SK-N-SH treated with all-trans-retinoic acid at 6 μM for 48 hours (cell line): ENCODE data around the gene ARHGAP30.

Experiments
- ATAC-seq: fragments of 200-7000 bp; cut with Tn5 transposase; 3 replicates; pipeline ENCODE4 v1.9.1; 2020; ENCODE audit warnings: mild to moderate bottlenecking, moderate library complexity
- BACH2 ChIP-seq: fragments of 250-450 bp; sonication (Bioruptor Pico); IDR thresholded peaks from 2 replicates; pipeline ENCODE4 v1.9.0; 2021; ENCODE audit warnings: mild to moderate bottlenecking, borderline replicate concordance
- CSDC2 ChIP-seq: fragments of 250-450 bp; sonication (Bioruptor Pico); IDR thresholded peaks from 2 replicates; pipeline ENCODE4 v1.5.0; 2020; ENCODE audit warnings: mild to moderate bottlenecking, moderate library complexity
- ESRRG ChIP-seq: fragments of 250-450 bp; sonication (Bioruptor Pico); IDR thresholded peaks from 2 replicates; pipeline ENCODE4 v1.6.1; 2021; ENCODE audit warnings: mild to moderate bottlenecking
- GLIS3 ChIP-seq: fragments of 250-450 bp; sonication (Bioruptor Pico); IDR thresholded peaks from 2 replicates; pipeline ENCODE4 v1.5.0; 2020; ENCODE audit warnings: mild to moderate bottlenecking, moderate library complexity
- ISL1 ChIP-seq: fragments of 250-450 bp; sonication (Bioruptor Pico); IDR thresholded peaks from 2 replicates; pipeline ENCODE4 v2.1.2; 2022; ENCODE audit warnings: mild to moderate bottlenecking, moderate library complexity
- OSR1 ChIP-seq: fragments of 250-450 bp; sonication (Bioruptor Pico); IDR thresholded peaks from 2 replicates; pipeline ENCODE4 v1.8.0; 2022; ENCODE audit warnings: moderate library complexity, mild to moderate bottlenecking, inconsistent platforms
- POU6F1 ChIP-seq: fragments of 250-450 bp; sonication (Bioruptor Pico); IDR thresholded peaks from 2 replicates; pipeline ENCODE4 v1.8.0; 2021; ENCODE audit warnings: low read depth, mild to moderate bottlenecking, moderate library complexity, borderline replicate concordance
- PPARA ChIP-seq: fragments of 250-450 bp; sonication (Bioruptor Pico); IDR thresholded peaks from 2 replicates; pipeline ENCODE4 v1.5.0; 2020; ENCODE audit warnings: mild to moderate bottlenecking, borderline replicate concordance
- RARB ChIP-seq: fragments of 250-450 bp; sonication (Bioruptor Pico); IDR thresholded peaks from 2 replicates; pipeline ENCODE4 v1.8.0; 2021; ENCODE audit warnings: mild to moderate bottlenecking, moderate library complexity
- SNAI2 ChIP-seq: fragments of 250-450 bp; sonication (Bioruptor Pico); IDR thresholded peaks from 2 replicates; pipeline ENCODE4 v1.5.0; 2020; ENCODE audit warnings: mild to moderate bottlenecking, moderate library complexity
- TOX ChIP-seq: fragments of 250-450 bp; sonication (Bioruptor Pico); IDR thresholded peaks from 2 replicates; pipeline ENCODE4 v1.8.0; 2021; ENCODE audit warnings: mild to moderate bottlenecking, moderate library complexity, borderline replicate concordance
- ZC3H10 ChIP-seq: fragments of 250-450 bp; sonication (Bioruptor Pico); IDR thresholded peaks from 2 replicates; pipeline ENCODE4 v1.5.1; 2021; ENCODE audit warnings: mild to moderate bottlenecking, moderate library complexity
- ZFP3 ChIP-seq: fragments of 250-450 bp; sonication (Bioruptor Pico); IDR thresholded peaks from 2 replicates; pipeline ENCODE4 v1.5.0; 2020; ENCODE audit warnings: mild to moderate bottlenecking, moderate library complexity
- ZFP30 ChIP-seq: fragments of 450-650 bp; formaldehyde crosslinking; IDR thresholded peaks from 2 replicates; pipeline ENCODE4 v1.5.0; 2022; ENCODE audit warnings: mild to moderate bottlenecking, moderate library complexity
- ZNF565 ChIP-seq: fragments of 450-650 bp; formaldehyde crosslinking; conservative IDR thresholded peaks from 2 replicates; pipeline ENCODE4 v1.5.0; 2020; ENCODE audit warnings: low read depth, mild to moderate bottlenecking, moderate library complexity
- ZNF70 ChIP-seq: fragments of 450-650 bp; formaldehyde crosslinking; IDR thresholded peaks from 2 replicates; pipeline ENCODE4 v1.5.0; 2020; ENCODE audit warnings: mild to moderate bottlenecking, moderate library complexity
- ZNF8 ChIP-seq: fragments of 450-650 bp; formaldehyde crosslinking; IDR thresholded peaks from 2 replicates; pipeline ENCODE4 v1.5.0; 2020; ENCODE audit warnings: mild to moderate bottlenecking, moderate library complexity
- TF ChIP-seq, protein P1 (sequence below): fragments of 250-450 bp; sonication (Bioruptor Pico); IDR thresholded peaks from 2 replicates; pipeline ENCODE4 v1.8.0; 2020; ENCODE audit warnings: mild to moderate bottlenecking, moderate library complexity, borderline replicate concordance
- TF ChIP-seq, protein P2 (sequence below): fragments of 250-450 bp; sonication (Bioruptor Pico); IDR thresholded peaks from 2 replicates; pipeline ENCODE4 v1.5.1; 2021; ENCODE audit warnings: mild to moderate bottlenecking, moderate library complexity
- TF ChIP-seq, protein P3 (sequence below): fragments of 250-450 bp; sonication (Bioruptor Pico); IDR thresholded peaks from 2 replicates; pipeline ENCODE4 v1.5.1; 2020; ENCODE audit warnings: low read depth, mild to moderate bottlenecking, moderate library complexity

Gene ARHGAP30

GRCh38 chr1:161052899-161053298, 16.8 kb downstream of the ARHGAP30 start:
- ATAC-seq: no peak
- TF ChIP-seq RARB (CRISPR knock-in tag): no peak
- TF ChIP-seq CSDC2: no peak

- TF ChIP-seq PPARA (CRISPR knock-in tag): no peak
- TF ChIP-seq, protein P1, sequence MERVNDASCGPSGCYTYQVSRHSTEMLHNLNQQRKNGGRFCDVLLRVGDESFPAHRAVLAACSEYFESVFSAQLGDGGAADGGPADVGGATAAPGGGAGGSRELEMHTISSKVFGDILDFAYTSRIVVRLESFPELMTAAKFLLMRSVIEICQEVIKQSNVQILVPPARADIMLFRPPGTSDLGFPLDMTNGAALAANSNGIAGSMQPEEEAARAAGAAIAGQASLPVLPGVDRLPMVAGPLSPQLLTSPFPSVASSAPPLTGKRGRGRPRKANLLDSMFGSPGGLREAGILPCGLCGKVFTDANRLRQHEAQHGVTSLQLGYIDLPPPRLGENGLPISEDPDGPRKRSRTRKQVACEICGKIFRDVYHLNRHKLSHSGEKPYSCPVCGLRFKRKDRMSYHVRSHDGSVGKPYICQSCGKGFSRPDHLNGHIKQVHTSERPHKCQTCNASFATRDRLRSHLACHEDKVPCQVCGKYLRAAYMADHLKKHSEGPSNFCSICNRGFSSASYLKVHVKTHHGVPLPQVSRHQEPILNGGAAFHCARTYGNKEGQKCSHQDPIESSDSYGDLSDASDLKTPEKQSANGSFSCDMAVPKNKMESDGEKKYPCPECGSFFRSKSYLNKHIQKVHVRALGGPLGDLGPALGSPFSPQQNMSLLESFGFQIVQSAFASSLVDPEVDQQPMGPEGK (CRISPR knock-in tag): no peak
- TF ChIP-seq ZNF70 (CRISPR knock-in tag): no peak
- TF ChIP-seq TOX (CRISPR knock-in tag): no peak
- TF ChIP-seq POU6F1 (CRISPR knock-in tag): no peak
- ATAC-seq: no peak
Observed at GRCh38 chr1:161051219-161051618, 18.5 kb downstream of the ARHGAP30 start.

- TF ChIP-seq SNAI2 (CRISPR knock-in tag) (no peak), PPARA (CRISPR knock-in tag) (no peak)
- no peak for ATAC-seq
Observed at GRCh38 chr1:161048949-161049722, 20.6 kb downstream of the ARHGAP30 start.

DNA sequence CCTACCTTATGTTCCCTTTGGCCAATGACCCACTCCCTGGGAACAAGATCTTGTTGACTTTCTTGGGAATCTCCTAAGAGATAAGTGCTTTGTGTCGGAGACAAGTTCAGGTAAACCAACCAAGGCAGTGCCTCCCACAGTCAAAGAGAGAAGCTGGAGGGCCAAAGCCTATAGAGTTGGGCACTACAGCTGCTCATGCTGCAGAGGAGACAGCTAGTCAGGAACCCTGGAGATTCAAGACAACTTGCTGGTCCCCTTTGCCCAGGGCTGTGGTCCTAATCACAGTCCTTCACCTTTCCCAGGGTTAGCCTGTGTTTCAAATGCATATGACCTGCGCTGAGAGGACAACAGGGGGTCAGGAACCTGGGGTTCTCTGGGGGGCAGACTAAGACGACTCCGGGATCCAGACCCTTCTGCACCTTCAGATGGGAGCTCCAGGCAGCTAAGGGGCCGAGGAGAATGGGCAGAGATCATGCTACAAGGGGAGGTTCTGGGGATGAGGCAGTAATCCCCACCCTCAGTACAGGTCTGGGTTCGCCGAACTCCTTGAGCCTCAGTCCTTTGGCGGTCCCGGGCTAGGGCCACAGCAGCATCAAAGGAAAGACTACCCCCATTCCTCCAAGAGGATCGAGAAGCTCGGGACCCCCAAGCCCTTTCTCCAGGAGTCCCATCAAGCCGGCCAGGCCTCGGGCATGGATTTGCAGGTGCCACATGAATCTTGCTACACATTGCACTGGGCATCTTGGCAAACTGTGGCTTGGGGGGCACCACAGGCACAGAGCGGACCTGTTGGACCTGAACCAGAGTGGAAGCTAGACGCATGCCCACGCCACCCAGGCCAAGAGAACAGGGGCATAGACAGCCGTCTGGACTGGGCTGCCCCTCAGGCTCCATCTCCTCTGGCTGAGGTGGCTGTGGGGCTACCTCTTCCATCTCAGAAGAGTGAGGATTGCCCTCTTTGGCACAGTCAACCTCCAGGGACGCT, 22.0 kb downstream of the ARHGAP30 start:
- TF ChIP-seq BACH2 (CRISPR knock-in tag) (no peak), GLIS3 (CRISPR knock-in tag) (no peak), ZFP30 (CRISPR knock-in tag) (no peak), OSR1 (CRISPR knock-in tag) (no peak), ESRRG (no peak), PPARA (CRISPR knock-in tag) (no peak), RARB (CRISPR knock-in tag) (no peak), ZFP3 (CRISPR knock-in tag) (no peak), TOX (CRISPR knock-in tag) (no peak), CSDC2 (no peak), SNAI2 (CRISPR knock-in tag) (no peak)
- TF ChIP-seq, protein P1 (CRISPR knock-in tag): no peak
- ATAC-seq: no peak

DNA sequence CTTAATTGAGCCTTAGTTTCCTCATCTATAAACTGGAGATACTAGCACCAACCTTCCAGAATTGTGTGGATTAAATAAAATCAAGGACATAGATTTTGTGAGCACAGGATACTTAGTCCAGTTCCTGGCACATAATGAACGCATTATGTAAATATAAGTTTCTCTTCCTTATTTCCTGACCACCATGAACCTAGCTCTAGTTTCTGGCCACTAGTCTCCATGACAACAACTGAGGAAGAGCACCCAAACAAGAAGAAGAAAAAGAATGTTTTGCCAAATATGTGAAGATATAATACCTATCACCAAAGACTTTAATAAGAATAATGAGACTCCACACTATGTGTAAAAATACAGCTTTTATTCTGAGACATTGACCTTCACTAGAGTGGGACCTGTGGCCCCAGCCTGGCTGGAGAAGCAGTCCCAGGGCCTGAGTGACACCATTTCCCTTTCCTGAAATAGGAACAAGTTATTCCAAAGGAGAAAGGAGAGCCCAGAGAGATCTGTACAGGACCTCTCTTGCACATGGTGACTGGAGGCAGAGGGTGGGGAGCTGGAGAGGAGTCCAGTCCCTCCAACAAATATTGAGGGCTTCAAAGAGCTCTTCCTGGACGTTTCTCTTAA, 23.0 kb downstream of the ARHGAP30 start:
- ATAC-seq: no peak
- TF ChIP-seq GLIS3 (CRISPR knock-in tag): no peak
- TF ChIP-seq BACH2 (CRISPR knock-in tag): no peak
- TF ChIP-seq ZFP30 (CRISPR knock-in tag): no peak
- no peak for TF ChIP-seq RARB (CRISPR knock-in tag)
- TF ChIP-seq ZNF565 (CRISPR knock-in tag): no peak
- TF ChIP-seq PPARA (CRISPR knock-in tag): no peak
- TF ChIP-seq, protein P2, sequence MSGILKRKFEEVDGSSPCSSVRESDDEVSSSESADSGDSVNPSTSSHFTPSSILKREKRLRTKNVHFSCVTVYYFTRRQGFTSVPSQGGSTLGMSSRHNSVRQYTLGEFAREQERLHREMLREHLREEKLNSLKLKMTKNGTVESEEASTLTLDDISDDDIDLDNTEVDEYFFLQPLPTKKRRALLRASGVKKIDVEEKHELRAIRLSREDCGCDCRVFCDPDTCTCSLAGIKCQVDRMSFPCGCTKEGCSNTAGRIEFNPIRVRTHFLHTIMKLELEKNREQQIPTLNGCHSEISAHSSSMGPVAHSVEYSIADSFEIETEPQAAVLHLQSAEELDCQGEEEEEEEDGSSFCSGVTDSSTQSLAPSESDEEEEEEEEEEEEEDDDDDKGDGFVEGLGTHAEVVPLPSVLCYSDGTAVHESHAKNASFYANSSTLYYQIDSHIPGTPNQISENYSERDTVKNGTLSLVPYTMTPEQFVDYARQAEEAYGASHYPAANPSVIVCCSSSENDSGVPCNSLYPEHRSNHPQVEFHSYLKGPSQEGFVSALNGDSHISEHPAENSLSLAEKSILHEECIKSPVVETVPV (CRISPR knock-in tag): no peak
- TF ChIP-seq, protein P3, sequence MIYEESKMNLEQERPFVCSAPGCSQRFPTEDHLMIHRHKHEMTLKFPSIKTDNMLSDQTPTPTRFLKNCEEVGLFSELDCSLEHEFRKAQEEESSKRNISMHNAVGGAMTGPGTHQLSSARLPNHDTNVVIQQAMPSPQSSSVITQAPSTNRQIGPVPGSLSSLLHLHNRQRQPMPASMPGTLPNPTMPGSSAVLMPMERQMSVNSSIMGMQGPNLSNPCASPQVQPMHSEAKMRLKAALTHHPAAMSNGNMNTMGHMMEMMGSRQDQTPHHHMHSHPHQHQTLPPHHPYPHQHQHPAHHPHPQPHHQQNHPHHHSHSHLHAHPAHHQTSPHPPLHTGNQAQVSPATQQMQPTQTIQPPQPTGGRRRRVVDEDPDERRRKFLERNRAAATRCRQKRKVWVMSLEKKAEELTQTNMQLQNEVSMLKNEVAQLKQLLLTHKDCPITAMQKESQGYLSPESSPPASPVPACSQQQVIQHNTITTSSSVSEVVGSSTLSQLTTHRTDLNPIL (CRISPR knock-in tag): no peak
- no peak for TF ChIP-seq ZNF8 (CRISPR knock-in tag)
- TF ChIP-seq ISL1 (CRISPR knock-in tag): no peak
- TF ChIP-seq, protein P1 (CRISPR knock-in tag): no peak
- TF ChIP-seq ZC3H10 (CRISPR knock-in tag): no peak
- no peak for TF ChIP-seq SNAI2 (CRISPR knock-in tag)
- TF ChIP-seq OSR1 (CRISPR knock-in tag): no peak
